HG02840 (cell line): ENCODE results near the gene ADGRG2.

Experiments
- ATAC-seq: cut with Tn5 transposase; IDR thresholded peaks from one replicate; pipeline ENCODE4 v1.9.1; 2021; ENCODE audit warnings: mild to moderate bottlenecking, moderate library complexity, moderate number of reproducible peaks; ENCODE audit not compliant: unreplicated experiment, low FRiP score

The ADGRG2 gene

DNA sequence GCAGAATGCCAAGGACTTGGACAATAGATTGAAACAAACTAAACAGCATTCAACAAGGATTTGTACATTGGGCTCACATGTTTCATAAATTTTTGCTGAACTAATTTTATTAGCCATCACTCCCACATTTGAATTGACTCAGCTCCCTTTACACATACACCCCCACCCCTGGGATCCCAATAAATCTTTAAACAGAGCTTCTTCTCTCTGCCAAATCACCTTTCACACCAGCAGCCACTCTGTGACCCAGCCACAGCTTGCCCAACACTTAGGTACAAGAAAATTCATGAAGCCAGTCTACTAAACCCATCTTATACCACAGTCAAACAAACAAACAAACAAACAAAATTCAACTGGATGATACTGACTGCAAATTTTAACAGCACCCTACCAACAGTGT lies 159.9 kb downstream of the ADGRG2 start:
- no peak for ATAC-seq

DNA sequence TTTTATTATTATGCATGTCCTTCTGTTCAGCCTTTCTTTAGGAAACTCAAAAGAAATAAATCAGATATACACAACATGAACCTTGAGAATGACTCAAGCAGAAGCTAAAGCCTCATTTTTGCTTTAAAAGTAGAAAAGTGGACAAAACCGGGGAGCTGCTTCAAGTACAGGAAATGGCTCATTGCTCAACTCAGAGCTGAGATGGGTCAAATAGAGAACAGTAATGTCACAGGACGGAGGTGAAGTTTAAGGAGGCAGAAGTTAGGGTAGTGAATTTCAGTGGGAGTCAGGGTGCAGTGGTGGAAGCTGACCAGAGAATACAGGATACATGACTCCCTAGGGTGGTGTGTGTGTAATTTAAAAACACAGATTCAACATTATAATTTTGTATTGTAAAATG lies 160.6 kb downstream of the ADGRG2 start:
- no peak for ATAC-seq

- ATAC-seq = no peak
These were observed 165.8 kb downstream of the ADGRG2 start for GRCh38 chrX:18956303-18957032.

DNA sequence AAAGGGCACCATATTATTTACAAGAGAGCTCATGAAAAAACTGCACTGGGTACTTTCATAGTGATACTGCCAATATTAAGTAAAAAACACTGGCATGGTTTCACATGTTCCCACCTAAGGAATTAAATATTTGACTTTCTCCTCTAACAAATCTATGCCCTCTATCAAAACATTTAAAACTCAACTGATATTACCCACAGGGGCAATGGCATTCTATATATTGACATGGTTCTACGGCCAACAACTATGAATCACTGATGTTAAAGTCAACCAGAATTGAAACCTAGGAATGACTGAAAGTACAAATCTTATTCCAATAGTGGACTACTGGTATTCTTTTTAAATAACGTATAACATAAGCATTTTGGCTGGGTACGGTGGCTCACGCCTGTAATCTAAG lies 166.6 kb downstream of the ADGRG2 start:
- no peak for ATAC-seq

DNA sequence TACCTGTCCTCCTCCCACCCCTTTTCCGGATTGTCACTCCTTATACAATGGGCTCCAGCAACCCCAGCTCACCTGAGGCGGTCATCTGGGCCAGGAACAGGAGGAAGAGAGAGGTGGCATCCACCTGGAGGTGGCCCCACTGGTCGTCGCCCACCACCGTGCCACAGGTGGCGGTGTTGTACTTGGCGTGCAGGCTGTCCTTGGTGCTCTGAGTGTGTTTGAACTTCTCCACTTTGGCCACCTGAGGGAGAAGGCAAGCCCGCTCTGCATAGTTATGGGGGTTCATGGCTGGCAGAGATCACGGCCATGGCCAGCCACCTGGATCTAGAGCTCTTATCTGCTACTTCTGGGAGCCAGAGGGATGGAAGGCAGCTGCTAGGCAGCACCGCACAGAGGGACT lies 171.2 kb downstream of the ADGRG2 start:
- no peak for ATAC-seq

- no peak for ATAC-seq
These were observed 172.3 kb downstream of the ADGRG2 start for GRCh38 chrX:18949944-18950301.

DNA sequence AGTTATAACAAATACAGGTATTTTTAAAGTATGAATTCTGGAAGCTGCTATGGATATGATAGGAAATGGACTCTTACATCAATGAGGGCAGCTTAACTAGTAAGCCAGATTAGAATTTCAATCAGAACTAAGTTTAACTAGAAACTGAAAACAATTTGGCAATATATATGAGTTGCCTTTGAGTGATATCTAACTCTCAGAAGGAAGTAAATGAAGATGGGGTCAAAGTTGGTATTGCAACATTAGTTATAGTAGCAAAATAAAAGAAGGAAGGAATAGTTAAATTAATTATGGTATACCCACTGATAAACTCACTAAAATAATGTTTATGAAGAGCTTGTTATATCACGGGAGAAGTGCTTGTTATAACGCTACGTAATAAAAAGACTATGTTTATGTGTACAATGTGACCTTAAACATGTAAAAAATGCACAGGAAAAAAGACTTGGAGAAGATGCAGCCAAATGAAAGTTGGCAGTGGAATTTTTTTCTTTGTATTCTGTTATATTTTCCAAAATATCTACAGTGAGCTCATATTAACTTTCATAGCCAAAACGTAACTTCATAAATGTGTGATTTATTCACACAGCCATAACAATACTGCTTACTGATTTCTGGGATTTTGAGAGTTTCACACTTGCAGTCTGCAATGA lies 172.9 kb downstream of the ADGRG2 start:
- ATAC-seq = no peak

- no peak for ATAC-seq
These were observed 175.7 kb downstream of the ADGRG2 start for GRCh38 chrX:18946611-18947010.

DNA sequence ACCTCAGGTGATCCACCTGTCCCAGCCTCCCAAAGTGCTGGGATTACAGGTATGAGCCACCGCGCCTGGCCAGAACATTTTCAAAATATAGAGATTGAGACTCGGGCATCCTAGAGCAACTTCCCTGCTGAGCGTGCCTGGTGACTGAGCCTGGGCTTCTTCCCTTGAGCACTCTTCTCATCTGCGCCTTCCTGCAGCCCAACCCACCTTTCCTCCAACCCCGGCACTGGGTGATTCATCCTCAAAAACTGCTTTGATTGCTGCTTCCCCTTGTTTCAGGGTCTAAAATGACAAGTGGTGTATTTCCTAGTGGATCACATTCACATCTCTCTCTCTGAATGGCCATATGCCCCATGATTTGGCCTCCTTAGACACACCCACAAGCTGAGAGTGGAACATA lies 176.1 kb downstream of the ADGRG2 start:
- no peak for ATAC-seq

DNA sequence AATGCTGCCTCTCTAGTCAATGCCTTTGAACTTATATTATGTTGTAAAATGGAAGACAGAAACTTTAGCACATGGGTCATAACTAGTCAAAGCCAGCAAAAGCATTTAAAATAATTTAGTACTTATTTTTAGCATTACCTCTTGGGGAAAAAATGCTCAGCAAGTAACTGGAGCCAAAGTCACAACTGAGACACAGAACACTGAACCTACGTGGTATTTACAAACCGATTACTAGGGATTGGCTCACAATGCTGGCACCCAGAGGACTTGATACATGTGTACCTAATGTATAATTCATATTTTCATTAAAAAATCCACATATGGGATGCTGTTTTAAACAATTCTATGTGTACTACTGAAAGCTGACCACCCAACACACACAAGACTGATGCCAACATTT lies 176.8 kb downstream of the ADGRG2 start:
- no peak for ATAC-seq

DNA sequence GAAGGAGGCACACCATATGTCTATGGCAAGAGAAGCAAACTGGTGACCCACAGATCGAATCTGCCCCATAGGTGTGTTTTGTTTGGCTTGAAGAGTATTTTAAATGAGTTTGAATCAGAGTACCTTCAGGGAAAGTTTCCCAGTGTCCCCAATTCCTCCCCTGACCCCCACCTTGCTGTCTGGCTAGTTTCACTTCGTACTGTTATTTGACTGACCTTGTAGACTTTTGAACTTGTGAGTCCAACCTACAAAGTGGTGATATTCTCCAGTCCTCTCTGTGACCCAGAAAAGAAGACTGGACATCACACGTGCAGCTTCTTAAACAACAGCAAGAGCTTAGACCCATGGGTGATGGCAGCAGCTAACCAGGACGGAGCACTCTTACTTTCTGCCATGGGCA lies 177.8 kb downstream of the ADGRG2 start:
- ATAC-seq = no peak

GRCh38 chrX:18941896-18942295 lies 180.4 kb downstream of the ADGRG2 start:
- ATAC-seq = no peak
